Astrocyte of the cerebellum (primary cell): Measurements from ENCODE around the gene NPW.

Experiments used
- DNase-seq: peaks from one replicate; pipeline ENCODE4 v3.0.0-alpha.2; 2011; ENCODE audit warnings: low read depth
- H3K4me3 ChIP-seq: 2 replicates; pipeline ENCODE4 v1.5.1; 2011; ENCODE audit warnings: mild to moderate bottlenecking, low read depth, low read length, moderate library complexity
- in situ Hi-C: cut with HindIII; loops from 2 replicates; pipeline ENCODE4 v1.10.0; 2017; ENCODE audit warnings: low sequenced_read_pairs
- TF ChIP-seq, protein P1 (sequence below): IDR thresholded peaks from 2 replicates; pipeline ENCODE4 v1.5.1; 2012; ENCODE audit warnings: low read length, low read depth, moderate library complexity, mild to moderate bottlenecking; ENCODE audit errors: missing control alignments

The NPW gene

DNA sequence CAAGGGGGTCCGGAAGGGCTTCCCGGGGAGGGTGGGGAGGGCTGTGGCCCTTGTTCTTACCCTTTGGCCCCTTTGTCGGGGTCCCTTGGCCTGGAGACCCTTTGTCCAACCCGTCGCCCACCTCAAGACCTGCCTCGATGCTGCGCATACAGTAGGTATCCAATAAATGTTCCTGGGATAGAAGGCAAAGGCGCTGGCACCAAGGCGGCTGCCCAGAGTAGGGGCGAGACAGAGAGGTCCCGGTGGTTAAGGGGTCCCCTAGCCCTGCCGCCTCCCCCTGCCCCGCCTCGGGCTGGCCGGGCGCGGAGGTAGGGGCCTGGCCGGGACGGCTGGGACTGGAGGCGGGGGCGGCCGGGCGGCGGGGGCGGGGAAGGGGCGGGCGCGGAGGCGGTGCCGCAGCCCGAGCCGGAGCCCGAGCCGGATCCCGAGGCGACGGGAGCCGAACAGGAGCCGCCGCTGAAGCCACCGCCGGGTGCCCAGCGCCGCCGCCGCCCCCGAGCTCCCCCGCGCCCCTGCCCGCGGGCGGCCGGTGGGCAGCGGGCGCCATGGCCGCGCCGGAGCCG, 7.0 kb downstream of the NPW start, which contains the start of gene NHERF2:
Gene NHERF2 (plus strand): TSS at position 442 of the 563 bp plus-strand sequence. CDS start 104 bp downstream, at position 546.
- in situ Hi-C loops, result no loop called here
- TF ChIP-seq, protein P1, sequence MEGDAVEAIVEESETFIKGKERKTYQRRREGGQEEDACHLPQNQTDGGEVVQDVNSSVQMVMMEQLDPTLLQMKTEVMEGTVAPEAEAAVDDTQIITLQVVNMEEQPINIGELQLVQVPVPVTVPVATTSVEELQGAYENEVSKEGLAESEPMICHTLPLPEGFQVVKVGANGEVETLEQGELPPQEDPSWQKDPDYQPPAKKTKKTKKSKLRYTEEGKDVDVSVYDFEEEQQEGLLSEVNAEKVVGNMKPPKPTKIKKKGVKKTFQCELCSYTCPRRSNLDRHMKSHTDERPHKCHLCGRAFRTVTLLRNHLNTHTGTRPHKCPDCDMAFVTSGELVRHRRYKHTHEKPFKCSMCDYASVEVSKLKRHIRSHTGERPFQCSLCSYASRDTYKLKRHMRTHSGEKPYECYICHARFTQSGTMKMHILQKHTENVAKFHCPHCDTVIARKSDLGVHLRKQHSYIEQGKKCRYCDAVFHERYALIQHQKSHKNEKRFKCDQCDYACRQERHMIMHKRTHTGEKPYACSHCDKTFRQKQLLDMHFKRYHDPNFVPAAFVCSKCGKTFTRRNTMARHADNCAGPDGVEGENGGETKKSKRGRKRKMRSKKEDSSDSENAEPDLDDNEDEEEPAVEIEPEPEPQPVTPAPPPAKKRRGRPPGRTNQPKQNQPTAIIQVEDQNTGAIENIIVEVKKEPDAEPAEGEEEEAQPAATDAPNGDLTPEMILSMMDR, result no peak
- peak within 1 kb of the TSS; percentile 50 for H3K4me3 ChIP-seq
- no peak for DNase-seq

DNA sequence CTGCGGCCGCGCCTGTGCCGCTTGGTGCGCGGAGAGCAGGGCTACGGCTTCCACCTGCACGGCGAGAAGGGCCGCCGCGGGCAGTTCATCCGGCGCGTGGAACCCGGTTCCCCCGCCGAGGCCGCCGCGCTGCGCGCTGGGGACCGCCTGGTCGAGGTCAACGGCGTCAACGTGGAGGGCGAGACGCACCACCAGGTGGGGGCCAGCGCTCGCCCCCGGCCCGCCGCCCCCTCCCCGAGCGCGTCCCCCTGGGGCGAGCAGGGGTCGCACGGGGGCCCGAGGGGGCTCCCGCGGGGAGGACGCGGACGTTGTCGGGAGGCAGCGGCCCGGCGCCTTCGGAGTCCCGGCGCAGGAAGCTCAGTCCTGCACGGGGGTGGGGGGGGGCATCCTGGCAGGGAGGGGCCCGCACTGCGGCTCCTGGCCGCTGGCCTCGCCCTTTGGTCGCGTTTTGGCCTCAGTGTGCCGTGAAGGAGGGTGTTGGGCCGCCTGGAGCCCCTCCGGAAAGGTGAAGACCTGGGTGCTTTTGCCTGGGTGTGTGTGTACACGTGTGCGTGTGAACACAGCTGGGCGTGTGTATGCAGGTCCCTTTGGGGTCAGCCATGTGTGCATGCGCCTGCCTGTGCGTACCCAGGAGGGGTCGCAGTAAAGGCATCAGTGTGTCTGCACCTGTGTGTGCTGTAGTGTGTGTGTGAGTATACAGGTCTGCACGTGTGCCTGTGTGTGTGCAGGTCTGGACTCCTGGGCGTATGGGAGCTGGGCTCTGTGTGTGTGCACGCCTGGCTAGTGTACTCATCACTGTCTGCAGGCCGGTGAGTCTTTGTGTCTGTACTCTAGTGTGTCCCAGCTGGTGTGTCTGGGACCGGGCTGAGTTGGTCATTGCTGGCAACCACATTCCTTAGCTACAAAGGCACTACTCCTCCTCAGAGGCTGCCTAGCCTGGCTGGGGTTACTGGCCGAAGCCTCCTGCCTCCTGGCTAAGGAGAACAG, 7.7 kb downstream of the NPW start:
- TF ChIP-seq, protein P1, result no peak
- DNase-seq, result no peak
- in situ Hi-C loops, result no loop called here
- H3K4me3 ChIP-seq, result peak overlapping the region; percentile 50

DNA sequence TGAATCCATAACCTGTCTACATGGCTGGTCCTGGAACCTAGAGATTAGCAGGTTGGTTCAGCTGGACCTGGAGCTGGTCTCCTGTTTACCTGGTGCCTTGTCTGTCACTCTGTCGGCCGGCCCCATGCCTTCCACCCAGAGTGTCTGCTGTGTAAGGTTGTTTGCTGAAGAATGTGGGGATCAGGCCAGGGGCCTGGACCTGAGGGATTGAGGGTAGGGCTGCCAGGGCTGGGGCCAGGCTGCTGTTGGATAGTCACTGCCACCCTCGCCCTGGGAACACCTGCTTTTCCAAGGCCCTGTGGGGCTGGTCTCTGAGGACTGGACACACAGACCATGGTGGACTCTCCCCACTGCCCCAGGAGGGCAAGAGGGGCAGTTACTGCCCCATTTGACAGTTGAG, 8.6 kb downstream of the NPW start:
- DNase-seq, result no peak
- peak overlapping the region; percentile 50 for H3K4me3 ChIP-seq
- TF ChIP-seq, protein P1, result no peak
- in situ Hi-C loops, result no loop called here

DNA sequence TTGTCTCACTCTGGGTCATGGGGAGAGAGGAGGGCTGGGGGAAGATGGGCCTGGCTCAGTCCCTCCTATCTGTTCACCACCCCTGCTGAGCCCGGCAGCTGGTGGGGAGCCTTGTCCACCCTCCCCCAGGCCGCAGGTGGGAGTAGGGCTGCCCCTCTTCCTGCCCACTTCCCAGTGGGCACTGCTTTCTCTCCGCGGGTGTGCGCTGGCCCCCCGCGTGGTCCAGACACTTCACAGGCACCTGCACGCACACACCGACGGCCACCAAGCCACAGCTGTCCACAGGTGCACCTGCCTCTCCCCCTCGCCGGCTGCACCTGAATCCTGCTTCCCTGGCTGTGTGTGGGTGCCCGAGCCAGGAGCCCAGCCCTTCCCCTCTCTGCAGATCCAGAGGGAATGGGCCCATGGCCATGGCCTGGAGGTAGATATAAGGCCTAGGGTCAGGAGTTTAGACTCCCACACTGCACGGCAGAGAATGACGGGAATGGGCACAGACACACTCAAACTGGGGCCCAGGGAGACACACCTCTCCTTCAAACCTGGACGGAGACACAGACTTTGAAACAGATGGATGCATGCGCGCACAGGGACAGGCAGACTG, 9.1 kb downstream of the NPW start:
- TF ChIP-seq, protein P1, result no peak

DNA sequence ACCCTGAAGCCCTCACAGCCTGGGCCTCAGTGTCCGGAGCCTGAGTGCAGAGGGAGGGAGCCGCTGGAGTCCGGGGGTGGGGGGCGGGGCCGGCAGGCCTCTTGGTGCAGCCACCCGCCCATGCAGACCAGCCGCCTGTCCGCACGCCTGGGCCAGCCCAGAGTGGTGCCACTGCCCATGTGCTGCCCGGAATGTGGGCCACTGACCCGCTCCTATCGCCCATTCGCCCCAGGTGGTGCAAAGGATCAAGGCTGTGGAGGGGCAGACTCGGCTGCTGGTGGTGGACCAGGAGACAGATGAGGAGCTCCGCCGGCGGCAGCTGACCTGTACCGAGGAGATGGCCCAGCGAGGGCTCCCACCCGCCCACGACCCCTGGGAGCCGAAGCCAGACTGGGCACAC, 9.8 kb downstream of the NPW start:
- no peak for DNase-seq
- no peak overlapping the region for H3K4me3 ChIP-seq
- in situ Hi-C loops, result no loop called here
- TF ChIP-seq, protein P1, result no peak

More for the DNA sequence above, 9.1 kb downstream of the NPW start:
- H3K4me3 ChIP-seq, result no peak overlapping the region
- DNase-seq, result no peak
- in situ Hi-C loops, result no loop called here

DNA sequence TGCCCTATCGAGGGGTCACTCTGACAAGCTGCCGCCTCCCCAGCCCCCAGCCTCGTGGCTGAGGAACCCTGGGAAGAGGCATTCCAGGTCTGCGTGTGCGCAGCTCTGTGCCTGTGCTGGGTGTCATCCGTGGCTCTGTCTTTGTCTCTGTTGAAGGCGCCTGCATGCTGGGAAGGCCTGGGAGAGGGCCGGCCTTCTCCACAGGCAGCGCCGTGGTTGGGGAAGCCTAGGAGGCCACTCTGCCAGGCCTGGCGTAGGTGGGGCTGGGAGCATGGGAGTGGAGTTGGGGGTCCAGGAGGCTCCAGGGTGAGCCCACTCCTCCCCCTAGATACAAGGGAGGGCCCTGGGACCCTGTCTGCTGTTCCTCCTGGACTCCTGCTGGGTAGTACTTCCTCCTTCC, 10.5 kb downstream of the NPW start:
- in situ Hi-C loops, result loop anchor here (10.0 kb wide), 1 partner anchor 135 kb away; no protein-coding TSS in a partner anchor

More for the DNA sequence above, 10.5 kb downstream of the NPW start:
- DNase-seq, result no peak
- no peak overlapping the region for H3K4me3 ChIP-seq
- TF ChIP-seq, protein P1, result no peak
